Head of caudate nucleus (tissue), 42 donors: ENCODE results near the gene RSPO3.

Experiments
- DNase-seq, 42 donors: peaks; one replicate each; pipeline versions ENCODE4 v3.0.0 to v3.0.0-alpha.2; 2020 to 2021; ENCODE audit warnings: mixed read lengths in 7 of 42
- intact Hi-C: fragments of 100-400 bp; cut with DNase I; formaldehyde crosslinking; loops from one replicate; pipeline ENCODE4 v1.15.0; 2022

The RSPO3 gene

DNA sequence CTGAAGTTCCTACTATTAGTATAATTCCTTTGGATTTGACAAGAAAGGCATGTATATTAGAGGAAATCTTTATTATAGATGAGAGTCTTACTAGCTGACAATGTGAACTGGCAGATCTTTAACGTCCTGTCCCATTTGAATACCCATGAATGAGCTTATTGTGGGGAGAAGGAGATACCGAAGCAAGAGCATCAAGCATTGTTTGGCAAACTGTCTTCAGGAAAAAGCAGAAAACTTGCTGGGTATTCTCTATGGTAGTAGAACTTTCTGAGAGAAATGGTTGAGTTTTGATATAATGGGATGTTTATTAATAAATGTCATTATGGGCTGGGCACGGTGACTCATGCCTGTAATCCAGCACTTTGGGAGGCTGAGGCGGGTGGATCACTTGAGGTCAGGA is 18.3 kb downstream of the RSPO3 start:
- intact Hi-C loops = no loop called here
- no peak for DNase-seq

DNA sequence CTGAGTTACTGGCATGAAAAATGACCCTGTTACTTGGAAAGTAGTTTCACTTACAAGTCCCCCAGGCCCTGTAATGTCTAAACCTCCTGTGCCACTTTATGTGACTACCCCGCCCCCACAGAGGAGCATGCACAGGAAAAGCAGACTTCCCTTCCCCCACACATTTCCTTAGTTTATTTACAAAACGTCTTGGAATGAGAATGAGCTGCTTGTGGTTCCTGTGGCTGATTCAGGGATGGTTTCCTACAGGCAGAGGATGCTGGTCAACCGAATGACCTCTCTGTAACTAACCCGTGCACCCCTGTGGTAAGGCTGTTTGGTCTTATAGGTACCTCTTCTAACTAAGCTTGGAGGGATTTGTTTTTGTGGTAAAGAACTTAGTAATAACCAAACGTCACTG is 28.5 kb downstream of the RSPO3 start:
- no peak for DNase-seq
- intact Hi-C loops = no loop called here

DNA sequence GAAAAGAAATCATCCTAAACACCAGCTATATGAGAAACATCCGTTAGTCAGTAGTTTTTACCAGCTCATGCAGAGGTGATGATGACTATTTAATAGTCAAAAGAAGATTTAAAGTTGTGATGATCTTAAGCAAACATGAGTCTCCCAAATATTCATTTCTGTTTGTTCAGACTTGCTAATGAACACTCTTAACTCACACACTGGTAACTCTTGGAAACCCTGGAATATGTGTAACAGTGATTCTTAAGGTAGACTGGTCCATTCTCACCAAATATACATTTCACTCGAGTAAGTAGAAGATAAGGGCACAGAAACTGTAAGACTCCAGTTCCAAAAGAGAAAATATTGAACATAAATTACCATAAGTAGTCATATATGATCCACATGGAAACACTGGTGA is 29.1 kb downstream of the RSPO3 start:
- intact Hi-C loops = no loop called here
- DNase-seq = no peak

DNA sequence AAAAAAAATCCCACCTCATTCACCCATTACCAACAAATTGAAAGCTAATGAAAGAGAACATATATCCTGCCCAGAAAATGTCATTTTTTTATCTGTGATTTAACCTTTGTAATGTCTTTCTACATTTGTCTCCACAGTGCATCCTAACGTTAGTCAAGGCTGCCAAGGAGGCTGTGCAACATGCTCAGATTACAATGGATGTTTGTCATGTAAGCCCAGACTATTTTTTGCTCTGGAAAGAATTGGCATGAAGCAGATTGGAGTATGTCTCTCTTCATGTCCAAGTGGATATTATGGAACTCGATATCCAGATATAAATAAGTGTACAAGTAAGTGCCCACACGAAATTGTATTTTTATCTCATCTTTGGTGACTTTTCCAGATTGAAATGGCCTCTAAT is 30.0 kb downstream of the RSPO3 start:
- intact Hi-C loops = no loop called here
- no peak for DNase-seq

DNA sequence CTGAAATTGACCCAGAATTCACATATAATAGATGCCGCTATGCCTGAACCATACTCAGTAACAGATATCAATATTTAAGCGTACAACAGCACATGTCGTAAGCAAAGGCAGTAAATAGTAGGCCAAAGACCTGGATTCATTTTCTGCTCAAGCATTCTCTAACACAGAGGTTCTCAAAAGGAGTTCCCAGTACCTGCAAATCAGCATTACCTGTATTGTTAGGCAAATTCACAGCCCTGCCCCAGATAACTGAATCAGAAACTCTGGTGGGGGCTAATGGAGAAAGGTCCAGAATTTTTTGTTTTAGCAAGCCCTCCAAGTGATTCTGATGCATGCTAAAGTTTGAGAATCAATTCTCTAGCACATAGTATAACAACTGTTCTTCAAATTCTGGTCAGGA is 36.0 kb downstream of the RSPO3 start:
- intact Hi-C loops = no loop called here
- no peak for DNase-seq

DNA sequence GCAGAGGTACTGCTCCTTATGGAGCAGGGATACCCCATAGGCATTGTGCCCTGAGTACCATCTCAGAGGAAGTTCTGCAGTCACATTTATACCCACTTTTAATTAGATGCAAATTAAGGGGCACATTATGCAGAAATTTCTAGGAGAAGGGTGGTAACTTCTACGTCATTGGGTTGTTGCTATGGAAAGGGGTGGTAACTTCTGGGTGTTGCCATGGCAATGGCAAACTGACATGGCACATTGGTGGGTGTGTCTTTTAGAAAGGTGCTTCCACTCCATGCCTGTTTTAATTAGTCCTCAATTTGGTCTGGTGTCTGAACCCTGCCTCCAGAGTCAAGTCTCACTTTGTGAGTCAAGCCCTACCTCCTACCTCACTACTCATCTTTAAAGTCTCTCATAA is 42.0 kb downstream of the RSPO3 start:
- intact Hi-C loops = no loop called here
- DNase-seq = no peak

DNA sequence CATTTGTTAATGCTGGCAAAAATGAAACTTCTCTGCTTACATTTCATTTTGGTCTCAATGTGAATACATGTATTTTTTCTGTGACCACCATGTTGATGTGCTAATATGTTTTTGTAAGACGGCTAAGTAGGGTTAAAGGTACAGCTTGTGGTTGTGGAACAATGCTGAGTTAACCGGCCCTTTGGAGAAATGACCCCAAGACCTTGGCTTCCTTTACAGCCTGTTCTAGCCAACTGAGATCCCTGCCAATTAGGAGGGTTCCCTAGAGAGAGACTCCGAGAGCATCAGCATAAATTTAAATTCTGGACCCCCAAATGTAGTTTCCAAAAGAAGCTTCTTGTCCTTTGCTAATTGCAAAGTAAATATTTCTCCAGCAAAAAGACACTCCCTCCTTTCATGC is 44.4 kb downstream of the RSPO3 start:
- intact Hi-C loops = no loop called here
- DNase-seq = no peak

- no peak for DNase-seq
- intact Hi-C loops = no loop called here
Measured at GRCh38 chr6:127164036-127164435, 45.6 kb downstream of the RSPO3 start.

DNA sequence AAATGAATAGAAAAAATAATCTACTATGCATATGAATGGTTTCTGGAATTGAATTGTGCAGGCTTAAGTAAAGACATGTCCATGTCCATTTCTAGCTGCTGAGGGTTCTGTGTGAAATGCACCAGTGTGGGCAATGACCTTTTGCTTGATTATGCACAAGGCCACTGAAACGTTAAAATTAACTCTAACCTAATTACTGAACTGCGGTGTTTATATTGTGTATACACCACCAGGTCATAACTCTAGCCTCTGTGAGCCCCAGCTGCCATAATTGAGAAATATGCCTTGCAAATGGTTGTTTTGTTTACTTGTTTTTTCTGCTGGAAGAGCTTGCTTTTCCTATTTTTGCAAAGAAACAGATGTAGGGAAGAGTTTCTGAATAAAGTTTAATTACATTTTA is 46.1 kb downstream of the RSPO3 start:
- intact Hi-C loops = no loop called here
- no peak for DNase-seq

- intact Hi-C loops = no loop called here
- peak in 16 of 42 donors; percentile 1 to 44 (median 12) for DNase-seq
Measured at GRCh38 chr6:127173156-127173940, 54.9 kb downstream of the RSPO3 start.

GRCh38 chr6:127176146-127176545 is 57.7 kb downstream of the RSPO3 start:
- DNase-seq = no peak
- intact Hi-C loops = no loop called here

DNA sequence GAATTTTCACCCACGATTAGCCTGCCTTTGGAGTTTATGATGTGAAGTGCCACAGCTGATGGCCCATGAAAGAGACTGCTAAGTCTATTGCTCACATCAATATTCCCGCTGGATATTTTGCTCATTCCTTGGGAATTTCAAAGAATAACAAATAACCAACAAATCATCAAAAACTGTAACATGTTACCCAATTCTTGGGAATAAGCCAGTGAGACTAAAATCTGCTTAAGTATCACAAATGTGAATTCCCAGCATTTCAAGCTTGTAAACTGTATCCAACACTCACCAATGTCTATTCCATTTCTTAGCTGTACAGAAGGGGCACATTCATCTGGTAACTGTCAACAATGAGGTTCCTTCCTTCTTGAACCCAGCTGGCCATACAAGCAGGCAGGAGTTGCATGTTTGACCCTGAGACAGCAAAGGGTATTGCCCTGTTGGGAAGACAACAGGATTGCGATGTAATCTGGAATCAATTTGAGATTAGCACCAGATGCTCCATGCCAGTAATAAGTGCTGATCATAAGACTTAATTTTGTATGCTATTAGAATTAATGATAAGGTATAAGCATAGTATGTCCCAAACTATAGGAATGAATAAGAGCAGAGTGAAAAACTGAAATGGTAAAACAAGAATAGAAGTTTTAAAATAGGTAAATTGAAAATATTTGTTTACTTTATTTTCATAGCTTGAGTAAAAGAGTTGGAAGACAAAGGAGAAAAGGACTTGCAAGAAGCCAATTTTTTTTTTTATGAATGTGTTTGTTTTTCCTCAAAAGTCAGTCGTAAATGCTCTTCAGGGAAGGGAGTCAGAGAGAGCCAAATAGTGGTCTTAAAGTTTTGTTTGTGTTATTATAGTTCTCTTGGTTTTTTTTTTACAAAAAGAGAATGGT is 58.8 kb downstream of the RSPO3 start:
- intact Hi-C loops = no loop called here
- DNase-seq = no peak

DNA sequence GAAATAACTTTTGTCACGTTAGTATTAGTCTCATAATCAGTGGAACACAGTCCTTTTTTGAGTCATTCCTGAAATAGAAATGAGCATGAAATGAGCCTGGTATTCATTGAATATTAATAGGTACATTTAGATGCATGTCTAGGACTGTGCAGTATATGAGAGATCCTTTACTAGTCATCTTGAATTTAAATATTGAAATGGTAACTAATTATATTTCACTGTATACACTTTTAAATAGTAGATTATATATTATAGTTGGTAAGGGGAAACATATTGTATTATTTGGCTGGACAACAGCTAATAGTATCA is 59.4 kb downstream of the RSPO3 start:
- DNase-seq = no peak
- intact Hi-C loops = no loop called here

DNA sequence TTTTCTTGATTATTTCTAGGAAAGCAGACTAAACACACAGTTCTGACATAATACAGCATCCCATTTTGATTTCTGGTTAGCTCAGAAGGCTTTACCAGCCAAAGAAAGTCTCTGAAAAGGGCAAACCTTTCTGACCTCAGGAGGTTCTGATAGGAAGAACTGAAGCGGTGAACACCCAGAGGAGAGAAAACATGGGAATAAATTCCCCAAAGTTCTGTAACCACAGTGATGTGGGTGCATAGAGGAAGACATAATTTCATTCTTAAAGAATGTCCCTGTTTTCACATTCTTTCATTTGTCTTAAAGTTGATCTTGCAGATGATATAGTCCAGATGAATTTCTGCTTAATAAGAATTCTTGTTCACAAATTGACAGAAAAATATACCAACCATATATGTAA is 60.3 kb downstream of the RSPO3 start:
- no peak for DNase-seq
- intact Hi-C loops = no loop called here

- intact Hi-C loops = no loop called here
- no peak for DNase-seq
Measured at GRCh38 chr6:127180426-127180825, 62.0 kb downstream of the RSPO3 start.

- intact Hi-C loops = no loop called here
- DNase-seq = no peak
Measured at GRCh38 chr6:127182501-127182900, 64.0 kb downstream of the RSPO3 start.

DNA sequence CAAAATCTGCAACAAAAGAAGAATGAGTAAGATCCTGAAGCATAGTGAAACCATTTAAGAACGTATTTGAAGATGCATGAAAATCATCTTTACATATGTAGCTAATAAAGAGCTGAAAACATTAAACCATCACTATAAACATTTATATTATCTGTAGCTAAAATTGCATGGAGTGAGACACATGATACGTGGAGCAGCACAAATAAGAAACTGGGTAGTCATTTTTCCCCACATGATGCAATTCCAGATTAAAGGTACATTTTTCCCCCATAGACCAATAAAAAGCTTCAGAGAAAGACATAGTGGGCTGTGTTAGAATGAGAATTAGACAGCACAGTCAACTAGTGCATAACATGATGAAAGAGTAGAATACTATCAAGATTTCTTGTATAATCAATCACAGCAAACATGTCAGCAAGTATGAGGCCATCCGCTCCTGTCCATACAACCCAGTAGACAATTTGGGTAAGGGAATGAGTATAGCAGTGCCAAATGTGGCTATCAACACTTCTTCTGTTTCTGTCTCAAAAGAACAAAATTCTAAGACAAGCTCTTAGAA is 67.0 kb downstream of the RSPO3 start:
- no peak for DNase-seq
- intact Hi-C loops = no loop called here

- DNase-seq = peak in 35 of 42 donors; percentile 6 to 82 (median 48)
Measured at GRCh38 chr6:127186889-127187288, 68.4 kb downstream of the RSPO3 start.

DNA sequence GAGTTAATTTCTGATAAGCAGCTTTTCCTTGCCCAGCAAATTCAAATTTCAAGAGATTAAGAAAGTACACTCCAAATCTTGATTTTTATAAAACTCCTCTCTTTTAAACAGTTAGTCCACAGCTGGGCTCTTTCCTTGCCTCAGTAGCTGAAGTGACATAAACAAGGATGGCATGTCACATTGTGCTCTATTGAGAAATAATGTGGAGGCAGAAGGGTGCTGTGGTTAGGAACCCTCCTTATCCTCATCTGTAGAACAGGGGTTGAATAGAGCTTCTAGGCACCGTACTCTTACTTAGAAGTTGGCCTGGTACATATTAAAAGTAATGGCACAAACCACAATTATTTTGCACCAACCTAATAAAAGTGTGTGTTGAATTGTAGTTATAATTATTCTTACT is 70.3 kb downstream of the RSPO3 start:
- intact Hi-C loops = no loop called here
- no peak for DNase-seq

More at GRCh38 chr6:127186889-127187288, 68.4 kb downstream of the RSPO3 start:
- intact Hi-C loops = no loop called here

- intact Hi-C loops = no loop called here
- DNase-seq = no peak
Measured at GRCh38 chr6:127190552-127190951, 72.1 kb downstream of the RSPO3 start.
